HG02759 (cell line): ENCODE data around the gene RNF8.
"Not testable (repeated sequence)": the region's sequence is repeated elsewhere in the genome, so short reads cannot be mapped to it uniquely, and the experiment has no call there.

ENCODE experiments used
- ATAC-seq: cut with Tn5 transposase; IDR thresholded peaks from one replicate; pipeline ENCODE4 v1.9.1; 2021; ENCODE audit warnings: mild to moderate bottlenecking, moderate library complexity; ENCODE audit not compliant: unreplicated experiment

Gene RNF8

GRCh38 chr6:37393381-37393929 is 39.7 kb downstream of the RNF8 start:
- ATAC-seq: no peak

GRCh38 chr6:37396571-37397180 is 42.9 kb downstream of the RNF8 start:
- ATAC-seq: no peak

- no peak for ATAC-seq
Observed at GRCh38 chr6:37399131-37399530, 45.3 kb downstream of the RNF8 start.

GRCh38 chr6:37399795-37400490 is 46.2 kb downstream of the RNF8 start:
- ATAC-seq: no peak

- ATAC-seq: not testable (repeated sequence)
Observed at GRCh38 chr6:37401658-37402057, 47.9 kb downstream of the RNF8 start.

GRCh38 chr6:37406726-37407341 is 53.1 kb downstream of the RNF8 start:
- ATAC-seq: no peak

- no peak for ATAC-seq
Observed at GRCh38 chr6:37407948-37408347, 54.2 kb downstream of the RNF8 start.

- ATAC-seq: no peak
Observed at GRCh38 chr6:37409501-37409900, 55.7 kb downstream of the RNF8 start.

GRCh38 chr6:37417393-37417792 is 63.6 kb downstream of the RNF8 start:
- no peak for ATAC-seq

- ATAC-seq: no peak
Observed at GRCh38 chr6:37418722-37419121, 64.9 kb downstream of the RNF8 start.

GRCh38 chr6:37426058-37426944 is 72.5 kb downstream of the RNF8 start:
- ATAC-seq: no peak

GRCh38 chr6:37426945-37427510 is 73.2 kb downstream of the RNF8 start:
- no peak for ATAC-seq

- ATAC-seq: no peak
Observed at GRCh38 chr6:37429352-37429750, 75.6 kb downstream of the RNF8 start.

GRCh38 chr6:37432590-37432915 is 78.8 kb downstream of the RNF8 start:
- ATAC-seq: no peak

- peak; percentile 90 for ATAC-seq
Observed at GRCh38 chr6:37432916-37433656, 79.3 kb downstream of the RNF8 start, which contains the start of gene CMTR1. Gene CMTR1 (plus strand): TSS chr6:37433221. CDS start chr6:37435630, 2,409 bp downstream.

GRCh38 chr6:37433657-37434271 is 80.0 kb downstream of the RNF8 start:
- peak; percentile 25 for ATAC-seq

GRCh38 chr6:37435373-37435772 is 81.6 kb downstream of the RNF8 start:
- no peak for ATAC-seq

- no peak for ATAC-seq
Observed at GRCh38 chr6:37435816-37436215, 82.0 kb downstream of the RNF8 start.

GRCh38 chr6:37438930-37439329 is 85.1 kb downstream of the RNF8 start:
- no peak for ATAC-seq

- ATAC-seq: no peak
Observed at GRCh38 chr6:37441651-37442050, 87.9 kb downstream of the RNF8 start.
